ENCODE data around the gene USP2.
"Not testable (repeated sequence)": the region's sequence is repeated elsewhere in the genome, so short reads cannot be mapped to it uniquely, and the experiment has no call there.

Gene USP2

DNA sequence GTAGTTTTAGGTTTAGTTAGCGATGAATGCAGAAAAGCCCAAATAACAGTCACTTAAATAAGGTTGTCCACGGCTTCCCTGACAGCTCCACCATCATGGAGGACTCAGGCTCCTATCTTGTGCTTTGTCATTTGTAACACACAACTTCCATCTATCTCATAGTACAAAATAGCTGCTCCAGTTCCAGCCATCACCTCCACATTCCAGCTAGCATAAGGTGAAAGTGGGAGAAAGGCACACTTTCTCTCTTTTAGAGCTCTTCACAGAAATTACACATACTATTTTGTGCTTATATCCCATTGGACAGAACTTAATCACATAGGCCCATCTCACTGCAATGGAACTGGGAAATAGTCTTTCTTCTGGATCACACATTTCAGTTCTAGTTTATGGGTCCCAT, 32.8 kb upstream of the USP2 start:
- in situ Hi-C loops (cut with MboI; ENCODE audit: low sequenced_read_pairs): no loop called here

DNA sequence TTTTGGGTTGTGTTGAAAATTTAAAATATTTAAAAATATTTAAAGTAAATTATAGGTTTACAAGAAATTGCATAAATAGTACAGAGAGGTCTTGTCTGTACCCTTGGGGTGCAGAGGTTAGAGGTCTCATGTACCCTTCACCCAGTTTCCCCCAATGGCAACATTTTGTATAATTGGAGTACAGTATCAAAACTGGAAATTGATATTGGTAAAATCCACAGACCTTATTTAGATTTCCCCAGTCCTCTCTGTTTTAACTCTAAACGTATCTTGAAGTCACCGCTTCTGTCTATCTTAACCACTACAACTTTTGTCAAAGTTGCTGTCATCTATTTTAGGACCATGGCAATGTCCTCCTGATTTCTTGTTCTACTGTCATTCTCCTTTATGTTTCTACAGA, 30.6 kb upstream of the USP2 start:
- in situ Hi-C loops (cut with MboI; ENCODE audit: low sequenced_read_pairs): no loop called here

DNA sequence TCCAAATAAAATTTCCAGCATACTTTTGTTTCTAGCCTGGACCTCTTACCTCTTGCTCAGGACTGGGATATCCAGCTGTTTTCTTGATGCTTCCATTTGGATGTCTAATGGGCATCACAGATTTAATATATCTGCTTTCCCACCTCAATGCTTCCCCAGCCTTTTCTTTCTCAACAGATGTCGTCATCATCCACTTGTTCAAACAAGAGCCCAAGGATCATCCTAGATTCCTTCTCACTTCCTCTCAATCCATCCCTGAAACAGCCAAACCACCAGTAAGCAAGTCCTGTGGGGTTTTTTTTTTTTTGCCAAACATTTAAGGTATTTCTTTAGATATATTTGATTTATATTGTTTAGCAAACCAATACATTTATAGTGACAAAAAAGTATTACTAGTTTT, 29.0 kb upstream of the USP2 start:
- in situ Hi-C loops (cut with MboI; ENCODE audit: low sequenced_read_pairs): no loop called here

DNA sequence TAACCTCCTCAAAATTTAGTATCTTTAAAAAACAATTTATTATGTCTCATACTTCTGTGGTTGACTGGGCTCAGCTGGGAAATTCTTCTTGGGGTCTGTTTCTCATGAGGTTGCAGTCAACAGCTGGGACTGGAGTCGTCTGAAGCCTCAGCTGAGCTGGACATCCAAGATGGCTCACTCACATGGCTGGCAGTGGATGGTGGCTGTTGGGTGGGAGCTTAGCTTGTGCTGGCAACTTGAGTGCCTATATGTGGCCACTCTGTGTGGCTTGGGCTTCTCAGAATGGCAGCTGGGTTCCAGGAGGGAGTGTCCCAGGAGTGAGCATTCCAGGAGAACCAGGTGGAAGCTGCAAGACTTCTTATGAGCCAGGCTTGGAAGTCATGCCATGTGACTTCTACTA, 28.2 kb upstream of the USP2 start:
- in situ Hi-C loops (cut with MboI; ENCODE audit: low sequenced_read_pairs): no loop called here

DNA sequence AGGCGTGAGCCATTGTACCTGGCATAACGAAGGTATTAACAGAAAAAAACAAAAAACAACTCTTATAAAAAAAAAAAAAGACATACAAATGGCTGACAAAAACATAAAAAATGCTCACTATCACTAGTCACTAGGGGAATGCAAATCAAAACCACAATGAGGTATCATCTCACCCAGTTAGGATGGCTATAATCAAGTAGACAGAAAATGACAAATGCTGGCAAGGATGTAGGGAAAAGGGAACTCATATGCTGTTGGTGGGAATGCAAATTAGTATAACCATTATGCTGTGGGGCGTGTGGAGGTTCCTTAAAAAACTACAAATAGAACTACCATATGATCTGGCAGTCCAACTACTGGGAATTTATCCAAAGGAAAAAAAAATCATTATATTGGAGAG, 24.5 kb upstream of the USP2 start:
- in situ Hi-C loops (cut with MboI; ENCODE audit: low sequenced_read_pairs): no loop called here

DNA sequence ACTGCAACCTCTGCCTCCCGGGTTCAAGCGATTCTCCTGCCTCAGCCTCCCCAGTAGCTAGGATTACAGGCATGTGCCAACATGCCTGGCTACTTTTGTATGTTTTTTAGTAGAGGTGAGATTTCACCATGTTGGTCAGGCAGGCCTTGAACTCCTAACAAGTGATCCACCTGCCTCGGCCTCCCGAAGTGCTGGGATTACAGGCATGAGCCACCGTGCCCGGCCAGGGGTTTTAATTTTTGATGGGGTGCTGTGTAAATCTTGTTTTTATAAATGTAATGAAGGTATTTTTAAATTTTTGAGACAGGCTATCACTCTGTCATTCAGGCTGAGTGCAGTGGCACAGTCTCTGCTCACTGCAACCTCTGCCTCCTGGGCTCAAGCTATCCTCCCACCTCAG, 24.0 kb upstream of the USP2 start:
- in situ Hi-C loops (cut with MboI; ENCODE audit: low sequenced_read_pairs): not testable (repeated sequence)

DNA sequence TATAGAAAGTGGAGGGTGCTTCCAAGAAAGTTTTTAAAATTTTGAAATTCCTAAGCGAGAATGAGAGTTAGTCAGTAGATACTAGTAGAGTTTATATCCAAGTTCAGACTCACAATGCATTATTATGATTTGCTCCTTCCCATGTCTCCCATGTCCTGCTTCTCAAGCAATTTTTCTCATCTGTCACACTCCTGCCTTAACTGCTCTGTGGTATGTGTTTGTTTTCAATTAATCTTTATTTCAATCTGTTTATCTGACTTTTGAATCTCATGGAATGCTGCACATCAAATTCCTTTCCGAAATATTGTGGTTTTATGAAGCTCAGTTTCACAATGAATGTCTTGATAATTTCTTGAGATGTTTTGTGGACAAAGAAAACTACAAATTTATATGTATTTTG, 23.4 kb upstream of the USP2 start:
- in situ Hi-C loops (cut with MboI; ENCODE audit: low sequenced_read_pairs): no loop called here

DNA sequence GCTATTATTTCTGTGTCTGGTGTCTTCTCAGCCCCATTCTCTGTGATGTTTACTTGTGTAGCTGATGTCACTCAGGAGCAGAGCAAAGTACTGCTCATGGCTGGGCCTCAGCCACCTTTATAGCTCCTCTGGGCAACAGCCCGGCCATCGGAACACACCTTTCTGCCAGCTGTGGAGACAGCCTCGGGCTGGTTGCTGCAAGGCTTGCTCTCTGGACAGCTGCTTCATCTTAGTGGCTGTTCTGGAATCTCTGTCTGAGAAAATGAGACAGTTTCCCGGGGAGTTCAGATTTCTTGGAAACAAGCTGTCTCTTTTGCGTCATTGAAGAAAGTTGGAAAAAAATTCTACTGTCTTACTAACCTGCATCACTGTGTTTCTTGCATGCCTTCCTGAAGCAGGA, 21.5 kb upstream of the USP2 start:
- in situ Hi-C loops (cut with MboI; ENCODE audit: low sequenced_read_pairs): no loop called here

DNA sequence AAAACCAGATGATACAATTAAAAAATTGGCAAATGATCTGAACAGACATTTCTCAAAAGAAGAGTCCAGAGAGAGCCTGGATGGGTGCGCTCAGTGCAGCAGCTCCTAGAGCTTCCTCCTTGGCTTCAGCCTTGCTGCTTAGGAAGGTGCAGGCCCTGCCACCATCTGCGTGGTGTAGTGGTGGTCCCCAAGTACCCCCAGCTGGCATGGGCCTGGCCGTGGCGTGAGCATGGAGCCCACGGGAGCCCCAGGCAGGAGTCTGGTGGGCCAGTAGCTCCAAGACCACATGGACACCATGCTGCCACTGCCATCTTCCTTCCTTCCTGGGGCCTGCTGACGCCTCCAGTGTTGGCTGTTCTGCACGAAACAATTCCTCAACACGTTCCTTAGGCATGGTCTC, 21.0 kb upstream of the USP2 start:
- in situ Hi-C loops (cut with MboI; ENCODE audit: low sequenced_read_pairs): no loop called here

DNA sequence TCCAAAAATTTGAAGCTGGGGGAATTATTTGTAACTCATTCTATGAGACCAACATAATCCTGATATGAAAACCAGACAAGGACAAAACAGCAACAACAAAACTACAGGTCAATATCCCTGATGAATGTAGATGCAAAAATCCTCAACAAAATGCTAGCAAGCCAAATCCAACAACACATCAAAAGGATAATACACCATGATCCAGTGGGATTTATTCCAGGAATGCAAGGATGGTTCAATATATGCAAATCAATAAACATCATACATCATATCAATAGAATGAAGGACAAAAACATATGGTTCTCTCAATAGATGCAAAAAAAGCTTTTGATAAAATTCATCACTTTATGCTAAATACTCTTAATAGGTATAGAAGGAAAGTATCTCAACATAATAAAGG, 19.4 kb upstream of the USP2 start:
- in situ Hi-C loops (cut with MboI; ENCODE audit: low sequenced_read_pairs): no loop called here

DNA sequence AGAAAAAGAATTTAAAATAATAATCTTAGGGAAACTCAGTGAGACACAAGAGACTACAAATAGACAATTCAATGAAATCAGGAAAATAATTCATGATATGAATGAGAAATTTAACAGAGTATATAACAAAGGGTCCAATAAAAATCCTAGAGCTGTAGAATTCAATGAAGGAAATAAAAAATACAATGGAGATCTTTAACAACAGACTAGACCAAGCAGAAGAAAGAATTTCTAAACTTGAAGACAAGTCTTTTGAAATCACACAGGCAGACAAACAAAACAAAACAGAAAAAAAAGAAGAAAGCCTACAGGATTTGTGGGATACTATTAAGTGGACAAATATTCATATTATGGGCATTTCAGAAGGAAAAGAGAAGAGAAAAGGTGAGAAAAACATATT, 16.2 kb upstream of the USP2 start:
- in situ Hi-C loops (cut with MboI; ENCODE audit: low sequenced_read_pairs): no loop called here

DNA sequence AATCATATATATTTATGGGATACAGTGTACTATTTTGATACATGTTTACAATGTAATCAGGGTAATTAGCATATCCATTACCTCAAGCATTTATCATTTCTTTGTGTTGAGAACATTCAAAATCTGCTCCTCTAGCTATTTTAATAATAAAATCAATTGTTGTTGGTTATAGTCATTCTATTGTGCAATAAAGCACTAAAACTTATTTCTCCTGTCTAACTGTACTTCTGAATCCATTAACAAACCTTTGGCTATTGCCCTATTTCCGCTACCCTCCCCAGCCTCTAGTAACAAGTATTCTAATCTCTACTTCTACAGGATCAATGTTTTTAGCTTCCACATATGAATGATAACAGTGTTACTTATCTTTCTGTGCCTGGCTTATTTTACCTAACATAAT, 15.3 kb upstream of the USP2 start:
- in situ Hi-C loops (cut with MboI; ENCODE audit: low sequenced_read_pairs): no loop called here

DNA sequence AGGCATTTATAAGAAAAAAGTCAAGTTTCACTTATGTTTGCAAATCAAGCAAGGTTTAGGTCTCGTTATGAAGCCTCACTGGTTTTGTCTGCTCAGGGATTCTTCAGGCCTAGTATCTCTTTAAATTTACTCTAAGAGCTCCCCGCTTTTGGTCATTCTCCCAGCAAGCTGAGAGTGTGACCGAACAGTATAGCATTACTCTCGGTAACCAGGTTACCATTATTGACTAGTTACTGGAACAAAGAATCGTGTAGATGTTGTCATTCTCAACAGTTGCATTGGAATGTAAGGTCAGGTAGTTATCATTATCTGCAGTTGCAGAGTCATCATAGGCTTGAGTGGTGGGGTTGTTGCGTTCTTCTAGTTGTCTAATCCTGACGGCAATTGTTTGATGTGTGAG, 9.8 kb upstream of the USP2 start:
- in situ Hi-C loops (cut with MboI; ENCODE audit: low sequenced_read_pairs): no loop called here

DNA sequence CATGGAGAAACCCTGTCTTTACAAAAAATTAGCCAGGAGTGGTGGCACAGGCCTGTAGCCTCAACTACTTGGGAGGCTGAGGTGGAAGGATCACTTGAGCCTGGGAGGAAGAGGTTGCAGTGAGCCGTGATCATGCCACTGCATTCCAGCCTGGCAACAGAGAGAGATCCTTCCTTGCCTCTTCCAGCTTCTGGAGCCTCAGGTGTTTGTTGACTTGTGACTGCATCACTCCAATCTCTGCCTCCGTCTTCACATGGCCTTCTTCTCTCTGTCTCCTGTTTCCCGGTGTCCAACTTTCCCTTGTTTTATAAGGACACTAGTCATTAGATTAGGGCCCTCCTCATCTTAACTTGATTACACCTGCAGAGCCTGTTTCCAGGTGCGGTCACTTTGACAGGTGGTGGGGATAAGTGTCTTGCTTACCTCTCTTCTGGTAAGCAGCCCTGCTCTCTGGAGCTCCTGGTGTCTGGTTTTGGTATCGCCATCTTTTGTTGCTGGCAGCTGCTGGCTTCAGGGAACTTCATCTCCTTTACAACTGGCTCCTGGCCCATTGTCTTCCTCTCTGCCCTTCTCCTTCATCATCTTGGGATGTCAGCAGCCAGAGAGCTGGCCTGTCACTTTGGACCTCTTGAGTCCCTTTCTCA, 8.2 kb upstream of the USP2 start:
- in situ Hi-C loops (cut with MboI; ENCODE audit: low sequenced_read_pairs): no loop called here

DNA sequence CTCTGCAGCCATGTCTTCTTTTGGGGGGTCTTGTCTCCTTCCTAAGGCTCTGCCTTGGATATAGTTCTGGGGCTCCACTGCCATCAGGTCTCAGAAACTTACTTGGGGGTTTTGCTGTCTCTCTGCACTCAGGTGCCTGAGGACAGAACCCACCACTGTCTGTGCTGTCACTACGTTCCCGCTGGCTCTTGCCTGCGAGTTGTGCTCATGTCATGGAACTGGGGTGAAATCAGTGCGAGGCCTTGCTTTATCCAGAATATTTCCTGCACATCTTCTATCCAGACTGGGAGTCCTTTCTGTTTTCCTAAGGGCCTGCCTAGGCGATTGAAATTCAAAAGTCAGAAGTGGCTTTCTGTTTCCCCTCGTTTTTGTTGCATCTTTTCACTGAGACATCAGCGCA, 6.6 kb upstream of the USP2 start:
- in situ Hi-C loops (cut with MboI; ENCODE audit: low sequenced_read_pairs): no loop called here

DNA sequence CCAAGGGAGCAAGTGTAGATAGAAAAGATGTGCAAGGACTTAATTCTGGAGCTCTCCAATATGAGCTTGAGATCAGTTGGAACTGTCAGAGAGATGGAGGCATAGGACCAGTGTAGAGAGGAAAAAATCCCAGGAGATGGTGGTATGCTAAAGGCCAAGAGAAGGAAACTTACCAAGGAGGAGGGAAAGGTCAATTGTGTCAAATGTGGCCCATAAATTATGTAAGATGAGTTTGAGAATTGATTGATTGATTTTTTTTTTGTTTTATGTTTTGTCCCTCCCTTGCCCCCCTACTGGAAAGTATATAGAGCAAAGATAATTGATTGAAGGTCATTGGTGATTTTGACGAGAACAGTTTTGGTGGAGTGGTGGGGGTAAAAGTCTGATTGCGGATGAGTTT, 2.8 kb upstream of the USP2 start:
- in situ Hi-C loops (cut with MboI; ENCODE audit: low sequenced_read_pairs): no loop called here

DNA sequence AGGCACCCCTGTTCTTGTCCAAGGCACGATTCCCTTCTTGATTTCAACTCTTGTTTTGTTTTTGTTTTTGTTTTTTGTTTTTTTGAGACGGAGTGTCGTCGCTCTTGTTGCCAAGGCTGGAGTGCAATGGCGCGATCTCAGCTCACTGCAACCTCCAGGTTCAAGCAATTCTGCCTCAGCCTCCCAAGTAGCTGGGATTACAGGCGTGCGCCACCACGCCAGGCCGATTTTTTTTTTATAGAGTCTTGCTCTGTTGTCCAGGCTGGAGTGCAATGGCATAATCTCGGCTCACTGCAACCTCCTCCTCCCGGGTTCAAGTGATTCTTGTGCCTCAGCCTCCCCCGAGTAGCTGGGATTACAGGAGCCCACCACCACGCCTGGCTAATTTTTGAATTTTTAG, 1.0 kb upstream of the USP2 start:
- in situ Hi-C loops (cut with MboI; ENCODE audit: low sequenced_read_pairs): not testable (repeated sequence)

DNA sequence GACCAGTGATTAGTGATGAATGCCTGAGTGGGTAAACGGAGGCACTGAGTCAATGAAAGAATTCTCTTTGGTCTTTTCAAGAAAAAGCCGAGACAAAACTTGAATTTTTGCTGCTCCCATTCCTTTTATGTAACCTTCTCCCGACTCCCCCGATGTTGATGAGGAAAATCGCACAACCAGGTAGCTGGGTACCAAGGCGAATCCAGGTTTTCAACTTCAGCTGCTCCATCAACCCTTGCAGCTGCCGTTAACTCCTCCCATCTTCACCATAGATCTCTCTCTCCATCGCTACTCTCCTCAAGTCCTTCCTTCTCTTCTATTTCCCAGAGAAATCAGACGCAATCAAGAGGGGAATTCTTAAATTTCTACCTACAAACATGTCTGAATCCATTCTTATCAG, 611 bp upstream of the USP2 start:
- in situ Hi-C loops (cut with MboI; ENCODE audit: low sequenced_read_pairs): no loop called here

DNA sequence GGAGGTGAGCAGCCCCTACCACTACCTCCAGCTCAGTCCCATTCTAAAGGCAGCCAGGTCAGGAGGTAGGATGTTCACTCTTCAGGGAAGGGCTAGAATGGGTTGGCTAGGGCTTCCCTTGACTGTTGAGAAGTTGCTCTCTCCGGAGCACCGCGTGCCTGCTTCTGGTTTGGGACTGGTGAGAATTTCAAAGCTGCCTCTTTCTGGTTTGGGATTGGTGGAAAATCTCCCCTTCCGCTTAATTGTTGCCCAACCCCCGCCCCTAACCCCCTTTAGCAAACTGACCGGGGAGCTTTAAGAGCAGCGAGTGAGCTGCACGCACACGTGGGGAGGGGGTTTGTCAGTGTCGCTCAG, 686 bp downstream of the USP2 start:
- in situ Hi-C loops (cut with MboI; ENCODE audit: low sequenced_read_pairs): no loop called here

DNA sequence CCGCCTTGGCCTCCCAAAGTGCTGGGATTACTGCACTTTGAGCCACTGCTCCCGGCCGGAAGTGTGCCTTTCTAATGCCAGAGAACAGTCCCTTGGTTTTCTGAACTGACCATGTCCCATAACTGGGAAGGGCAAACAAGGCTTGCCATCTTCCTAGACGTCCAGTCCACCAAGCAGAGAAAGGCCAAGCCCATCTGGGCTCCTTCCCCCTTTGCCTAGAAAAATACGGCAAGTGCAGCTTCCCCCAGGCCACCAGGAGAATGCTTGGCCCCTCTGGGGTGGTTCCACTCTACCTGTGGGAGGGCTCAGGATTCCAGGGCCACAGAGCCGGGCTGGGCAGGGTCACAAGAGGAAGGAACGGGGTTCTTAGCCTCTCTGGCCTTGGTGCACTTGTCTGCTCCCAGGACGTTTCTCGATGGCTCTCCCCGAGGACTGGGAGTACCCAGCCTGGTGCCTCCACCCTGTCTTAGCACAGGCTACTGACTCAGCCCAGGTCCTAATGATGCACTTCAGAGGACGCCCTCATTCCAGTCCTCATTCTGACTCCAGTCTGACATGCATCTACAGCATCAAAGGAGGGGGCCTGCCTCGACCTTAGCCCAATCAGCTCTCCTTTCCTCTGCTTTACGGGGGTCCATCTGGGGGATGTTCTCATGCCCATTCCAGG, 1.2 kb downstream of the USP2 start:
- in situ Hi-C loops (cut with MboI; ENCODE audit: low sequenced_read_pairs): no loop called here

DNA sequence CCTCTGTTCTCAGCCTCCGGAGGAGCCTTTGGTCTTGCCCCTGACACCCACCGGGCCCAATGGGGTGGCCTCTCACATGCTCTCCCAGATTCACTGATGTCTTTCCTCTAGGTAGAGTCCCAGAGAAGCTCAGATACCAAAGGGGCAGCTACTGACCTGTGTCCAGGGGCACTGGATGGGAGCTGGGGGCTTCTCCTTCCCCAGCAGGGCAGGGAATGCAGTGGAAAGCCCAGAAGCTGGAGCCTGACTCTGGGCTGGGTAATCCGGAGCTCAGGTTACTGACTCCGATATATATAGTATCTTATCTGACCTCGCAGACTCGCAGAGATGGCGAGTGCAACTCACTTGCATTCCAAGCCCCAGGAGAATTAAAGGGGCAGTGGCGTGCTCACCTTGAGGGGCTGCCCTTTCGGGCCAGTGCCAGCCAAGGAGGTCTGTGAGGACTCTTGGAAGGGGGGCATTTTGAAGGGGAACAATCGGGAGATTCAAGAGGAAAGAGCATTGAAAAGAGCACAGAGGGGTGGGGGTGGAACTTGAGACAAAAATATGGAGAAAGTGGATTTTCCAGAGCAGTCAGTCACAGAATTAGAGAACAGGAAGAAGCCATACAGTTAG, 2.5 kb downstream of the USP2 start:
- in situ Hi-C loops (cut with MboI; ENCODE audit: low sequenced_read_pairs): no loop called here

DNA sequence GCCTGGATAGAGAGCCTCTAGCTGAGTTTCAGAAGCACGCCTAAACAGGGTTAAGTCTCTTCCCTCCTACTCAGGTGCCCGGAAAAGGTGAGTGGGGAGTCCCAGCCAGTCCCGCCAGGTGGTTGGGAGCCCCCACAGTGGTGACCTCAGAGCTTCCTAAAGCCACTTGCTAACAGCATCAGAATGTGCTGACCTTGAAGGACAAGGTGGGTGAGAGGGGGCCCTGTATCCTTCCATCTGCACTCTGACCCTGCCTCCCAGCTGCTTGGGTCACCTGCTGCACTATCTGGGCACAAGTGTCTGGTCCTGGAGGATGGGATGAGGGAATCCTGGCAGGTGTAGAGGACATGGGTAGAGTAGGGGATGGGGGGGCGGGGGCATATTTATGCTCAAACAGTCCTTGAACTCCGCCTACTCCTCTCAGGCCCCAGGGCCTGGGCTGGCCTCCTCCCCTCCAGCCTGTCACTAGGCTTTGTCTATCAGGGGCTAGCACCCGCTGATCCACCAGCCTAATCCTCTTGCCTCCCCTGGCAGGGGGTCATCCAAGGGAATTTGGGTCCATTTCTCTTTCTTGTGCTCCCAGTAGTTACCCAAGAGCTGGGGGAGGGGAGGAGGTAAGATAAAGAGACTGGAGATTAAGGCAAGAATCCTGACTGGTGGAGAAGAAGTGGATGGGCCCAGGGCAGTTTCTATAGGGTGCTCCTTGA, 3.4 kb downstream of the USP2 start:
- in situ Hi-C loops (cut with MboI; ENCODE audit: low sequenced_read_pairs): no loop called here

Measured in hTERT RPE-1 (cell line).